WTC11 (cell line): ENCODE data around the gene NIFK. TPM values are rescaled to one million over a fixed set of nuclear protein-coding genes. Genes with fewer than 3 reads are reported as not detected.

Source experiments
- ATAC-seq: fragments of 200-7000 bp; cut with Tn5 transposase; 2 replicates; pipeline ENCODE4 v1.10.0; 2021; ENCODE audit warnings: mild to moderate bottlenecking, moderate library complexity
- CTCF ChIA-PET: fragments of 300-600 bp; sonication (Branson Sonifier 250); formaldehyde crosslinking; loops from one replicate; lab custom pipeline; 2021; ENCODE audit warnings: antibody characterized with exemption; lab: Charles Lee
- POLR2A ChIA-PET: fragments of 350-600 bp; sonication (Branson Sonifier 250); formaldehyde crosslinking; loops from one replicate; lab custom pipeline; 2021; ENCODE audit warnings: antibody characterized with exemption; lab: Charles Lee
- DNase-seq: peaks from one replicate; pipeline ENCODE4 v3.0.0; 2021; ENCODE audit warnings: low spot score
- H3K27ac Mint-ChIP-seq: 2 replicates; pipeline ENCODE4 v1.8.0; 2021; ENCODE audit warnings: mixed read lengths
- H3K27me3 Mint-ChIP-seq: 2 replicates; pipeline ENCODE4 v1.8.0; 2021; ENCODE audit warnings: low read depth, mild to moderate bottlenecking, moderate library complexity, mixed read lengths
- H3K36me3 Mint-ChIP-seq: 2 replicates; pipeline ENCODE4 v1.8.0; 2021; ENCODE audit warnings: mixed read lengths
- H3K4me1 Mint-ChIP-seq: 2 replicates; pipeline ENCODE4 v1.8.0; 2022; ENCODE audit warnings: mixed read lengths
- H3K4me3 Mint-ChIP-seq: 2 replicates; pipeline ENCODE4 v1.8.0; 2021; ENCODE audit warnings: mild to moderate bottlenecking, moderate library complexity, mixed read lengths
- H3K9me3 Mint-ChIP-seq: 2 replicates; pipeline ENCODE4 v1.8.0; 2021; ENCODE audit warnings: mixed read lengths
- ATF2 ChIP-seq: sonication (generic); formaldehyde crosslinking; IDR thresholded peaks from 2 replicates; pipeline ENCODE4 v1.8.1; 2022; ENCODE audit warnings: low read depth, missing genetic modification reagents, borderline replicate concordance
- CDX4 ChIP-seq: fragments of 250-450 bp; sonication (Bioruptor Pico); IDR thresholded peaks from 2 replicates; pipeline ENCODE4 v1.9.0; 2021; ENCODE audit warnings: moderate library complexity, mild to moderate bottlenecking, inconsistent platforms, borderline replicate concordance
- E2F4 ChIP-seq: sonication (generic); formaldehyde crosslinking; IDR thresholded peaks from 2 replicates; pipeline ENCODE4 v1.8.1; 2022; ENCODE audit warnings: low read depth, mild to moderate bottlenecking, moderate library complexity, missing genetic modification reagents, borderline replicate concordance
- FOXP1 ChIP-seq: sonication (generic); formaldehyde crosslinking; IDR thresholded peaks from 2 replicates; pipeline ENCODE4 v1.8.0; 2022; ENCODE audit warnings: missing genetic modification reagents, mild to moderate bottlenecking, moderate library complexity, borderline replicate concordance
- IRF2 ChIP-seq: sonication (generic); formaldehyde crosslinking; IDR thresholded peaks from 2 replicates; pipeline ENCODE4 v1.8.0; 2022; ENCODE audit warnings: low read depth, missing genetic modification reagents, borderline replicate concordance
- MLX ChIP-seq: sonication (generic); formaldehyde crosslinking; IDR thresholded peaks from 2 replicates; pipeline ENCODE4 v1.8.1; 2023; ENCODE audit warnings: mild to moderate bottlenecking, missing genetic modification reagents, moderate library complexity
- NFATC4 ChIP-seq: fragments of 250-450 bp; sonication (Bioruptor Pico); IDR thresholded peaks from 2 replicates; pipeline ENCODE4 v1.9.0; 2021; ENCODE audit warnings: mild to moderate bottlenecking
- NR2C2 ChIP-seq: sonication (generic); formaldehyde crosslinking; IDR thresholded peaks from 2 replicates; pipeline ENCODE4 v1.8.0; 2022; ENCODE audit warnings: mild to moderate bottlenecking, missing genetic modification reagents
- PRDM15 ChIP-seq: sonication (generic); formaldehyde crosslinking; IDR thresholded peaks from 2 replicates; pipeline ENCODE4 v1.8.0; 2022; ENCODE audit warnings: missing genetic modification reagents
- PRRX2 ChIP-seq: fragments of 250-450 bp; sonication (Bioruptor Pico); IDR thresholded peaks from 2 replicates; pipeline ENCODE4 v1.8.0; 2021; ENCODE audit warnings: mild to moderate bottlenecking
- TEAD1 ChIP-seq: sonication (generic); formaldehyde crosslinking; IDR thresholded peaks from 2 replicates; pipeline ENCODE4 v1.8.0; 2022; ENCODE audit warnings: mild to moderate bottlenecking, missing genetic modification reagents
- ZNF121 ChIP-seq: sonication (generic); formaldehyde crosslinking; IDR thresholded peaks from 2 replicates; pipeline ENCODE4 v1.8.0; 2023; ENCODE audit warnings: missing genetic modification reagents
- ZNF219 ChIP-seq: sonication (generic); formaldehyde crosslinking; IDR thresholded peaks from 2 replicates; pipeline ENCODE4 v1.8.0; 2023; ENCODE audit warnings: missing genetic modification reagents, mild to moderate bottlenecking, borderline replicate concordance
- ZNF317 ChIP-seq: sonication (generic); formaldehyde crosslinking; IDR thresholded peaks from 2 replicates; pipeline ENCODE4 v1.8.1; 2023; ENCODE audit warnings: low read depth, mild to moderate bottlenecking, moderate library complexity, missing genetic modification reagents, borderline replicate concordance
- ZNF671 ChIP-seq: fragments of 250-450 bp; sonication (Bioruptor Pico); IDR thresholded peaks from 2 replicates; pipeline ENCODE4 v1.8.0; 2021; ENCODE audit warnings: mild to moderate bottlenecking
- total RNA-seq: library from RNA; stranded (reverse); gene quantifications from 3 replicates; pipeline ENCODE4 v1.2.3, GENCODE V29; 2021
- TF ChIP-seq, protein P1 (sequence below): sonication (generic); formaldehyde crosslinking; IDR thresholded peaks from 2 replicates; pipeline ENCODE4 v1.8.1; 2023; ENCODE audit warnings: mild to moderate bottlenecking, missing genetic modification reagents, moderate library complexity
- TF ChIP-seq, protein P2 (sequence below): sonication (generic); formaldehyde crosslinking; conservative IDR thresholded peaks from 2 replicates; pipeline ENCODE4 v1.8.1; 2022; ENCODE audit warnings: mild to moderate bottlenecking, missing genetic modification reagents
- TF ChIP-seq, protein P3 (sequence below): fragments of 250-450 bp; sonication (Bioruptor Pico); IDR thresholded peaks from 2 replicates; pipeline ENCODE4 v1.9.0; 2021; ENCODE audit warnings: mild to moderate bottlenecking, borderline replicate concordance
- TF ChIP-seq, protein P4 (sequence below): sonication (generic); formaldehyde crosslinking; IDR thresholded peaks from 2 replicates; pipeline ENCODE4 v1.8.1; 2023; ENCODE audit warnings: mild to moderate bottlenecking, missing genetic modification reagents, borderline replicate concordance

NIFK gene
- total RNA-seq, 1 experiment from 2014 or later: 91.3 TPM

DNA sequence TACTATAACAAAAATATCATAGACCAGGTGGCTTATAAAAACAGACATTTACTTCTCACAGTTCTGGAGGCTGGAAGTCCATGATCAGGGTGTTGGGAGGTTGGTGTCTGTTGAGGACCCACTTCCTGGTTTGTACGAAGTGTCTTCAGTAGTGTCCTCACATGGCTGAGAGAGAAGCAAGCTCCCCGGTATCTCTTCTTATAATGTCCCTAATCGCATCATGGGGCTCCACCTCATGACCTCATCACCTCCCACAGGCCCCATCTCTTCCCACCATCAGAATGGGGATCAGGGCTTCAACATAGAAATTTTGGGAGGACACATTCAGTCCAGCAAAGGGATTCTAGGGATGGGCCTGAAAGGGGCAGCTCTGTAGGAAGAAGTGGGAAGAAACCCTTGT lies 4.8 kb upstream of the NIFK start (continued):
- TF ChIP-seq PRDM15 (no peak), ZNF671 (no peak), NFATC4 (CRISPR knock-in tag) (no peak), ZNF317 (CRISPR knock-in tag) (no peak), ZNF121 (CRISPR knock-in tag) (no peak), E2F4 (CRISPR knock-in tag) (no peak), ZNF219 (CRISPR knock-in tag) (no peak), IRF2 (CRISPR knock-in tag) (no peak), ATF2 (CRISPR knock-in tag) (no peak)
- TF ChIP-seq, protein P1, sequence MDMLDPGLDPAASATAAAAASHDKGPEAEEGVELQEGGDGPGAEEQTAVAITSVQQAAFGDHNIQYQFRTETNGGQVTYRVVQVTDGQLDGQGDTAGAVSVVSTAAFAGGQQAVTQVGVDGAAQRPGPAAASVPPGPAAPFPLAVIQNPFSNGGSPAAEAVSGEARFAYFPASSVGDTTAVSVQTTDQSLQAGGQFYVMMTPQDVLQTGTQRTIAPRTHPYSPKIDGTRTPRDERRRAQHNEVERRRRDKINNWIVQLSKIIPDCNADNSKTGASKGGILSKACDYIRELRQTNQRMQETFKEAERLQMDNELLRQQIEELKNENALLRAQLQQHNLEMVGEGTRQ (CRISPR knock-in tag): no peak

GRCh38 chr2:121740973-121741372 lies 4.3 kb upstream of the NIFK start:
- Mint-ChIP-seq H3K4me3 (no peak overlapping the region), H3K36me3 (no peaks in the 10 kb centered on the region), H3K27me3 (no peaks in the 10 kb centered on the region; the same call in 1 of the 2 replicates), H3K4me1 (peaks cover 5% of the 10 kb centered on the region), H3K27ac (peak overlapping the region; percentile 54; the same call in 1 of the 2 replicates), H3K9me3 (no peaks in the 10 kb centered on the region)
- no peak for ATAC-seq
- no peak for DNase-seq
- POLR2A ChIA-PET: interaction anchor here (0.6 kb wide), 1 partner anchor 47 kb away, joined by 3 read pairs; no protein-coding TSS in a partner anchor
- CTCF ChIA-PET: no interaction called here
- TF ChIP-seq PRRX2 (no peak), TEAD1 (CRISPR knock-in tag) (no peak), MLX (CRISPR knock-in tag) (no peak), FOXP1 (CRISPR knock-in tag) (no peak), NR2C2 (CRISPR knock-in tag) (no peak), NFATC4 (CRISPR knock-in tag) (no peak), CDX4 (CRISPR knock-in tag) (no peak)
- TF ChIP-seq, protein P2, sequence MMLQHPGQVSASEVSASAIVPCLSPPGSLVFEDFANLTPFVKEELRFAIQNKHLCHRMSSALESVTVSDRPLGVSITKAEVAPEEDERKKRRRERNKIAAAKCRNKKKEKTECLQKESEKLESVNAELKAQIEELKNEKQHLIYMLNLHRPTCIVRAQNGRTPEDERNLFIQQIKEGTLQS: no peak
- TF ChIP-seq, protein P3, sequence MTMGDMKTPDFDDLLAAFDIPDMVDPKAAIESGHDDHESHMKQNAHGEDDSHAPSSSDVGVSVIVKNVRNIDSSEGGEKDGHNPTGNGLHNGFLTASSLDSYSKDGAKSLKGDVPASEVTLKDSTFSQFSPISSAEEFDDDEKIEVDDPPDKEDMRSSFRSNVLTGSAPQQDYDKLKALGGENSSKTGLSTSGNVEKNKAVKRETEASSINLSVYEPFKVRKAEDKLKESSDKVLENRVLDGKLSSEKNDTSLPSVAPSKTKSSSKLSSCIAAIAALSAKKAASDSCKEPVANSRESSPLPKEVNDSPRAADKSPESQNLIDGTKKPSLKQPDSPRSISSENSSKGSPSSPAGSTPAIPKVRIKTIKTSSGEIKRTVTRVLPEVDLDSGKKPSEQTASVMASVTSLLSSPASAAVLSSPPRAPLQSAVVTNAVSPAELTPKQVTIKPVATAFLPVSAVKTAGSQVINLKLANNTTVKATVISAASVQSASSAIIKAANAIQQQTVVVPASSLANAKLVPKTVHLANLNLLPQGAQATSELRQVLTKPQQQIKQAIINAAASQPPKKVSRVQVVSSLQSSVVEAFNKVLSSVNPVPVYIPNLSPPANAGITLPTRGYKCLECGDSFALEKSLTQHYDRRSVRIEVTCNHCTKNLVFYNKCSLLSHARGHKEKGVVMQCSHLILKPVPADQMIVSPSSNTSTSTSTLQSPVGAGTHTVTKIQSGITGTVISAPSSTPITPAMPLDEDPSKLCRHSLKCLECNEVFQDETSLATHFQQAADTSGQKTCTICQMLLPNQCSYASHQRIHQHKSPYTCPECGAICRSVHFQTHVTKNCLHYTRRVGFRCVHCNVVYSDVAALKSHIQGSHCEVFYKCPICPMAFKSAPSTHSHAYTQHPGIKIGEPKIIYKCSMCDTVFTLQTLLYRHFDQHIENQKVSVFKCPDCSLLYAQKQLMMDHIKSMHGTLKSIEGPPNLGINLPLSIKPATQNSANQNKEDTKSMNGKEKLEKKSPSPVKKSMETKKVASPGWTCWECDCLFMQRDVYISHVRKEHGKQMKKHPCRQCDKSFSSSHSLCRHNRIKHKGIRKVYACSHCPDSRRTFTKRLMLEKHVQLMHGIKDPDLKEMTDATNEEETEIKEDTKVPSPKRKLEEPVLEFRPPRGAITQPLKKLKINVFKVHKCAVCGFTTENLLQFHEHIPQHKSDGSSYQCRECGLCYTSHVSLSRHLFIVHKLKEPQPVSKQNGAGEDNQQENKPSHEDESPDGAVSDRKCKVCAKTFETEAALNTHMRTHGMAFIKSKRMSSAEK (CRISPR knock-in tag): no peak
- TF ChIP-seq, protein P4, sequence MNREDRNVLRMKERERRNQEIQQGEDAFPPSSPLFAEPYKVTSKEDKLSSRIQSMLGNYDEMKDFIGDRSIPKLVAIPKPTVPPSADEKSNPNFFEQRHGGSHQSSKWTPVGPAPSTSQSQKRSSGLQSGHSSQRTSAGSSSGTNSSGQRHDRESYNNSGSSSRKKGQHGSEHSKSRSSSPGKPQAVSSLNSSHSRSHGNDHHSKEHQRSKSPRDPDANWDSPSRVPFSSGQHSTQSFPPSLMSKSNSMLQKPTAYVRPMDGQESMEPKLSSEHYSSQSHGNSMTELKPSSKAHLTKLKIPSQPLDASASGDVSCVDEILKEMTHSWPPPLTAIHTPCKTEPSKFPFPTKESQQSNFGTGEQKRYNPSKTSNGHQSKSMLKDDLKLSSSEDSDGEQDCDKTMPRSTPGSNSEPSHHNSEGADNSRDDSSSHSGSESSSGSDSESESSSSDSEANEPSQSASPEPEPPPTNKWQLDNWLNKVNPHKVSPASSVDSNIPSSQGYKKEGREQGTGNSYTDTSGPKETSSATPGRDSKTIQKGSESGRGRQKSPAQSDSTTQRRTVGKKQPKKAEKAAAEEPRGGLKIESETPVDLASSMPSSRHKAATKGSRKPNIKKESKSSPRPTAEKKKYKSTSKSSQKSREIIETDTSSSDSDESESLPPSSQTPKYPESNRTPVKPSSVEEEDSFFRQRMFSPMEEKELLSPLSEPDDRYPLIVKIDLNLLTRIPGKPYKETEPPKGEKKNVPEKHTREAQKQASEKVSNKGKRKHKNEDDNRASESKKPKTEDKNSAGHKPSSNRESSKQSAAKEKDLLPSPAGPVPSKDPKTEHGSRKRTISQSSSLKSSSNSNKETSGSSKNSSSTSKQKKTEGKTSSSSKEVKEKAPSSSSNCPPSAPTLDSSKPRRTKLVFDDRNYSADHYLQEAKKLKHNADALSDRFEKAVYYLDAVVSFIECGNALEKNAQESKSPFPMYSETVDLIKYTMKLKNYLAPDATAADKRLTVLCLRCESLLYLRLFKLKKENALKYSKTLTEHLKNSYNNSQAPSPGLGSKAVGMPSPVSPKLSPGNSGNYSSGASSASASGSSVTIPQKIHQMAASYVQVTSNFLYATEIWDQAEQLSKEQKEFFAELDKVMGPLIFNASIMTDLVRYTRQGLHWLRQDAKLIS (CRISPR knock-in tag): no peak
